HepG2 (cell line): ENCODE measurements around the gene SUSD2. TPM values are rescaled to one million over a fixed set of nuclear protein-coding genes. Genes with fewer than 3 reads are reported as not detected.

ENCODE experiments used
- GABPB1 ChIP-seq: IDR thresholded peaks from 2 replicates; pipeline ENCODE4 v1.6.1; 2016; ENCODE audit warnings: mild to moderate bottlenecking, missing genetic modification reagents, moderate library complexity, missing compliant biosample characterization
- KDM1A ChIP-seq: IDR thresholded peaks from 2 replicates; pipeline ENCODE4 v1.6.1; 2016; ENCODE audit warnings: missing compliant biosample characterization
- LCORL ChIP-seq, 2 experiments: fragments of 450-650 bp in 1 of 2; sonication (generic) in 1 of 2; formaldehyde crosslinking in 1 of 2; IDR thresholded peaks; 2 replicates each; pipeline versions ENCODE4 v1.5.0 to v1.6.1; 2017 to 2020; ENCODE audit warnings: antibody characterized with exemption in 1 of 2, missing genetic modification reagents in 1 of 2
- MBD4 ChIP-seq: IDR thresholded peaks from 2 replicates; pipeline ENCODE4 v1.6.1; 2012; ENCODE audit warnings: low read length, inconsistent platforms, borderline replicate concordance
- MED13 ChIP-seq: sonication (generic); formaldehyde crosslinking; IDR thresholded peaks from 2 replicates; pipeline ENCODE4 v1.5.0; 2020; ENCODE audit warnings: missing genetic modification reagents
- MYC ChIP-seq: sonication (generic); formaldehyde crosslinking; IDR thresholded peaks from 2 replicates; pipeline ENCODE4 v1.9.0; 2021; ENCODE audit warnings: missing genetic modification reagents, borderline replicate concordance
- NFE2L2 ChIP-seq: fragments of 150-350 bp; IDR thresholded peaks from 2 replicates; pipeline ENCODE4 v1.6.1; 2014; ENCODE audit warnings: low read length
- NRL ChIP-seq: sonication (generic); formaldehyde crosslinking; IDR thresholded peaks from 2 replicates; pipeline ENCODE4 v1.5.0; 2020; ENCODE audit warnings: missing genetic modification reagents, mild to moderate bottlenecking, moderate library complexity, borderline replicate concordance
- POLR2AphosphoS2 ChIP-seq: IDR thresholded peaks from 2 replicates; pipeline ENCODE4 v1.6.1; 2011; ENCODE audit warnings: low read depth, low read length, improper control_type of control experiment
- RFXANK ChIP-seq: IDR thresholded peaks from 2 replicates; pipeline ENCODE4 v1.6.1; 2016
- SAP130 ChIP-seq: IDR thresholded peaks from 2 replicates; pipeline ENCODE4 v1.6.1; 2016; ENCODE audit warnings: low read depth
- SUZ12 ChIP-seq: fragments of 150-350 bp; IDR thresholded peaks from 2 replicates; pipeline ENCODE4 v1.6.1; 2014; ENCODE audit warnings: low read depth, low read length
- TP53 ChIP-seq: sonication (generic); formaldehyde crosslinking; conservative IDR thresholded peaks from 2 replicates; pipeline ENCODE4 v1.4.0; 2020; ENCODE audit warnings: missing genetic modification reagents
- ZKSCAN8 ChIP-seq: IDR thresholded peaks from 2 replicates; pipeline ENCODE4 v1.6.1; 2016; ENCODE audit warnings: borderline replicate concordance, missing genetic modification reagents, missing compliant biosample characterization
- ZNF207 ChIP-seq: fragments of 450-650 bp; IDR thresholded peaks from 2 replicates; pipeline ENCODE4 v1.6.1; 2016; ENCODE audit warnings: antibody characterized with exemption, borderline replicate concordance
- ZNF230 ChIP-seq: sonication (generic); formaldehyde crosslinking; IDR thresholded peaks from 2 replicates; pipeline ENCODE4 v1.4.0; 2020; ENCODE audit warnings: mild to moderate bottlenecking, missing genetic modification reagents
- ZNF335 ChIP-seq: sonication (generic); formaldehyde crosslinking; IDR thresholded peaks from 2 replicates; pipeline ENCODE4 v1.4.0; 2020; ENCODE audit warnings: missing genetic modification reagents
- polyA plus RNA-seq, 8 experiments: library from polyadenylated mRNA; depleted of rRNA in 3 of 8; stranded (reverse) in 7 of 8; unstranded in 1 of 8; fragments of >200 nt; fragmentation: Illumina TruSeq in 4 of 8; extraction: Trizol in 4 of 8; gene quantifications; 2 replicates each; pipeline versions ENCODE4 v1.2.1 to v1.2.3, GENCODE V29; 2011 to 2016; ENCODE audit warnings: low read depth in 4 of 8, missing spikeins in 1 of 8, mixed read lengths in 1 of 8; ENCODE audit not compliant: insufficient read depth in 1 of 8
- total RNA-seq, 5 experiments: library from RNA; depleted of rRNA; stranded (reverse); fragments of >200 nt; fragmentation: Illumina TruSeq; extraction: Trizol; gene quantifications; 2 replicates each; pipeline ENCODE4 v1.2.3, GENCODE V29; 2016; ENCODE audit warnings: low read depth in 1 of 5
- TF ChIP-seq, protein P1 (sequence below): sonication (generic); formaldehyde crosslinking; IDR thresholded peaks from 2 replicates; pipeline ENCODE4 v1.4.0; 2020; ENCODE audit warnings: missing genetic modification reagents
- TF ChIP-seq, protein P2 (sequence below): sonication (generic); formaldehyde crosslinking; conservative IDR thresholded peaks from 2 replicates; pipeline ENCODE4 v1.4.0; 2020; ENCODE audit warnings: missing genetic modification reagents
- TF ChIP-seq, protein P3 (sequence below): sonication (generic); formaldehyde crosslinking; IDR thresholded peaks from 2 replicates; pipeline ENCODE4 v1.9.0; 2021; ENCODE audit warnings: mild to moderate bottlenecking, missing genetic modification reagents

The SUSD2 gene
- total and polyA plus RNA-seq, 2 of the 13 experiments (the other 11 are each of a cell fraction or from before 2014, with no cell fraction given) = 2.1 to 11.0 TPM

DNA sequence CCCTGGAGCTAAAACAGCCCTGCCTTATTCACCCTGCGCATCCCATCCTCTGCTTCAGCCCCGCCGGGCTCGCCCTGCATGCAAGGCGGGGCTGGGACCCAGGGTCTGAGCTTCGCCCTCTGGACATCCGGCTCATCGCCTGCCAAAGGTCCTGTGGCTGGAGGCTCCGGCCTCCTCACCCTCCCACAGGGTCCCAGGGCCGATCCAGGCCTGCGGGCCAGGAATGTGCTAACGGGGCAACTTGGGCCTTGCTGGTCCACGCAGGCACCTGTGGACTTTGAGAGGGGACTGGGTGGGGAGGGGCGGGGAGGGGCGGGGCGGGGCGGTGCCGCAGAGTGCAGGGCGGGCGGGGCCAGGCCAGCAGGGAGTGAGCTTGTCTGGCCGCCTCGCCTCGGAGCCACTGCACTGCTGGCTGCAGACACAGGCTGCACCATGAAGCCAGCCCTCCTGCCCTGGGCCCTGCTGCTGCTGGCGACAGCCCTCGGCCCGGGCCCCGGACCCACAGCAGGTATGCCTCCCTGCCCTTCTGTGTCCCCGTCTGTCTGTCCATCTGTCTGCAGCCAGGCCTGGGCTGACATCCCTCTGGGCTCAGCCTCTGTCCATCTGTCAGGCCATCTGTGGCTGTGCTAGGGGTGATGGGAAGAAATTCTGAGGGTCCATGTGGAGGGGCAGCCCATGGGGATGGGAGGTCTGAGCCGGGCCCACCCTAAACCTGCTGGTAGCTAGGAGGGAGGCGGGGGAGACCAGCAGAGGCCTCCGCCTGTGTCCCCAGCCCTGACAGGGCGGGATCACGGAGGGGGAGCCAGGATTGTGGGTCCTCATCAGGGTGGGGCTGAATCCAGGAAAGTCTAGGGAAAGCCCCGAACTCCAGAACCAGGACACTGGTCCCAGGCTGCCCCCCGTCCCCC, at the start of gene SUSD2 (continued):
- TF ChIP-seq, protein P1, sequence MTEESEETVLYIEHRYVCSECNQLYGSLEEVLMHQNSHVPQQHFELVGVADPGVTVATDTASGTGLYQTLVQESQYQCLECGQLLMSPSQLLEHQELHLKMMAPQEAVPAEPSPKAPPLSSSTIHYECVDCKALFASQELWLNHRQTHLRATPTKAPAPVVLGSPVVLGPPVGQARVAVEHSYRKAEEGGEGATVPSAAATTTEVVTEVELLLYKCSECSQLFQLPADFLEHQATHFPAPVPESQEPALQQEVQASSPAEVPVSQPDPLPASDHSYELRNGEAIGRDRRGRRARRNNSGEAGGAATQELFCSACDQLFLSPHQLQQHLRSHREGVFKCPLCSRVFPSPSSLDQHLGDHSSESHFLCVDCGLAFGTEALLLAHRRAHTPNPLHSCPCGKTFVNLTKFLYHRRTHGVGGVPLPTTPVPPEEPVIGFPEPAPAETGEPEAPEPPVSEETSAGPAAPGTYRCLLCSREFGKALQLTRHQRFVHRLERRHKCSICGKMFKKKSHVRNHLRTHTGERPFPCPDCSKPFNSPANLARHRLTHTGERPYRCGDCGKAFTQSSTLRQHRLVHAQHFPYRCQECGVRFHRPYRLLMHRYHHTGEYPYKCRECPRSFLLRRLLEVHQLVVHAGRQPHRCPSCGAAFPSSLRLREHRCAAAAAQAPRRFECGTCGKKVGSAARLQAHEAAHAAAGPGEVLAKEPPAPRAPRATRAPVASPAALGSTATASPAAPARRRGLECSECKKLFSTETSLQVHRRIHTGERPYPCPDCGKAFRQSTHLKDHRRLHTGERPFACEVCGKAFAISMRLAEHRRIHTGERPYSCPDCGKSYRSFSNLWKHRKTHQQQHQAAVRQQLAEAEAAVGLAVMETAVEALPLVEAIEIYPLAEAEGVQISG = peak; percentile 38; the same call in 1 of the 2 replicates
- TF ChIP-seq SAP130 (peak; percentile 51), ZKSCAN8 (CRISPR knock-in tag) (no peak), TP53 (no peak), NRL (CRISPR knock-in tag) (peak; percentile 69; the same call in 1 of the 2 replicates), KDM1A (peak; percentile 77), SUZ12 (no peak), GABPB1 (CRISPR knock-in tag) (peak; percentile 65; the same call in 1 of the 2 replicates), ZNF207 (no peak), MED13 (CRISPR knock-in tag) (peak; percentile 56; the same call in 1 of the 2 replicates), LCORL (IDR thresholded peaks at IDR 0.05) (no peak), LCORL (CRISPR knock-in tag; IDR thresholded peaks at IDR 0.05) (peak; percentile 75), RFXANK (CRISPR knock-in tag) (no peak), MYC (CRISPR knock-in tag) (peak; percentile 53; the same call in 1 of the 2 replicates), POLR2AphosphoS2 (no peak), MBD4 (no peak), ZNF335 (CRISPR knock-in tag) (no peak), ZNF230 (CRISPR knock-in tag) (no peak), NFE2L2 (no peak)
- TF ChIP-seq, protein P2, sequence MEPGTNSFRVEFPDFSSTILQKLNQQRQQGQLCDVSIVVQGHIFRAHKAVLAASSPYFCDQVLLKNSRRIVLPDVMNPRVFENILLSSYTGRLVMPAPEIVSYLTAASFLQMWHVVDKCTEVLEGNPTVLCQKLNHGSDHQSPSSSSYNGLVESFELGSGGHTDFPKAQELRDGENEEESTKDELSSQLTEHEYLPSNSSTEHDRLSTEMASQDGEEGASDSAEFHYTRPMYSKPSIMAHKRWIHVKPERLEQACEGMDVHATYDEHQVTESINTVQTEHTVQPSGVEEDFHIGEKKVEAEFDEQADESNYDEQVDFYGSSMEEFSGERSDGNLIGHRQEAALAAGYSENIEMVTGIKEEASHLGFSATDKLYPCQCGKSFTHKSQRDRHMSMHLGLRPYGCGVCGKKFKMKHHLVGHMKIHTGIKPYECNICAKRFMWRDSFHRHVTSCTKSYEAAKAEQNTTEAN = no peak
- TF ChIP-seq, protein P3, sequence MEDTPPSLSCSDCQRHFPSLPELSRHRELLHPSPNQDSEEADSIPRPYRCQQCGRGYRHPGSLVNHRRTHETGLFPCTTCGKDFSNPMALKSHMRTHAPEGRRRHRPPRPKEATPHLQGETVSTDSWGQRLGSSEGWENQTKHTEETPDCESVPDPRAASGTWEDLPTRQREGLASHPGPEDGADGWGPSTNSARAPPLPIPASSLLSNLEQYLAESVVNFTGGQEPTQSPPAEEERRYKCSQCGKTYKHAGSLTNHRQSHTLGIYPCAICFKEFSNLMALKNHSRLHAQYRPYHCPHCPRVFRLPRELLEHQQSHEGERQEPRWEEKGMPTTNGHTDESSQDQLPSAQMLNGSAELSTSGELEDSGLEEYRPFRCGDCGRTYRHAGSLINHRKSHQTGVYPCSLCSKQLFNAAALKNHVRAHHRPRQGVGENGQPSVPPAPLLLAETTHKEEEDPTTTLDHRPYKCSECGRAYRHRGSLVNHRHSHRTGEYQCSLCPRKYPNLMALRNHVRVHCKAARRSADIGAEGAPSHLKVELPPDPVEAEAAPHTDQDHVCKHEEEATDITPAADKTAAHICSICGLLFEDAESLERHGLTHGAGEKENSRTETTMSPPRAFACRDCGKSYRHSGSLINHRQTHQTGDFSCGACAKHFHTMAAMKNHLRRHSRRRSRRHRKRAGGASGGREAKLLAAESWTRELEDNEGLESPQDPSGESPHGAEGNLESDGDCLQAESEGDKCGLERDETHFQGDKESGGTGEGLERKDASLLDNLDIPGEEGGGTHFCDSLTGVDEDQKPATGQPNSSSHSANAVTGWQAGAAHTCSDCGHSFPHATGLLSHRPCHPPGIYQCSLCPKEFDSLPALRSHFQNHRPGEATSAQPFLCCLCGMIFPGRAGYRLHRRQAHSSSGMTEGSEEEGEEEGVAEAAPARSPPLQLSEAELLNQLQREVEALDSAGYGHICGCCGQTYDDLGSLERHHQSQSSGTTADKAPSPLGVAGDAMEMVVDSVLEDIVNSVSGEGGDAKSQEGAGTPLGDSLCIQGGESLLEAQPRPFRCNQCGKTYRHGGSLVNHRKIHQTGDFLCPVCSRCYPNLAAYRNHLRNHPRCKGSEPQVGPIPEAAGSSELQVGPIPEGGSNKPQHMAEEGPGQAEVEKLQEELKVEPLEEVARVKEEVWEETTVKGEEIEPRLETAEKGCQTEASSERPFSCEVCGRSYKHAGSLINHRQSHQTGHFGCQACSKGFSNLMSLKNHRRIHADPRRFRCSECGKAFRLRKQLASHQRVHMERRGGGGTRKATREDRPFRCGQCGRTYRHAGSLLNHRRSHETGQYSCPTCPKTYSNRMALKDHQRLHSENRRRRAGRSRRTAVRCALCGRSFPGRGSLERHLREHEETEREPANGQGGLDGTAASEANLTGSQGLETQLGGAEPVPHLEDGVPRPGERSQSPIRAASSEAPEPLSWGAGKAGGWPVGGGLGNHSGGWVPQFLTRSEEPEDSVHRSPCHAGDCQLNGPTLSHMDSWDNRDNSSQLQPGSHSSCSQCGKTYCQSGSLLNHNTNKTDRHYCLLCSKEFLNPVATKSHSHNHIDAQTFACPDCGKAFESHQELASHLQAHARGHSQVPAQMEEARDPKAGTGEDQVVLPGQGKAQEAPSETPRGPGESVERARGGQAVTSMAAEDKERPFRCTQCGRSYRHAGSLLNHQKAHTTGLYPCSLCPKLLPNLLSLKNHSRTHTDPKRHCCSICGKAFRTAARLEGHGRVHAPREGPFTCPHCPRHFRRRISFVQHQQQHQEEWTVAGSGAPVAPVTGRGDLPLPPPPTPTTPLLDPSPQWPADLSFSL = no peak
